MM.1S (cell line): ENCODE measurements around the gene KCNMB2.

Source experiments
- DNase-seq: peaks from one replicate; pipeline ENCODE4 v3.0.0-alpha.2; 2015
- H2AFZ ChIP-seq: fragments of 300-600 bp; sonication (generic); 2 replicates; pipeline ENCODE4 v1.6.0; 2016; ENCODE audit warnings: antibody characterized with exemption, low read length
- H3F3A ChIP-seq: fragments of 300-600 bp; sonication (generic); 2 replicates; pipeline ENCODE4 v1.6.1; 2016; ENCODE audit warnings: mild to moderate bottlenecking, antibody characterized with exemption, low read length, moderate library complexity, mixed read lengths; ENCODE audit not compliant: insufficient read depth
- H3K27ac ChIP-seq: fragments of 300-600 bp; sonication (generic); 2 replicates; pipeline ENCODE4 v1.5.1; 2016; ENCODE audit warnings: mild to moderate bottlenecking, low read length
- H3K27me3 ChIP-seq: fragments of 300-600 bp; sonication (generic); replicated peaks from 2 replicates; pipeline ENCODE4 v1.6.0; 2016; ENCODE audit warnings: low read length; ENCODE audit not compliant: insufficient read depth
- H3K36me3 ChIP-seq: fragments of 300-600 bp; sonication (generic); replicated peaks from 2 replicates; pipeline ENCODE4 v1.6.1; 2016; ENCODE audit warnings: mild to moderate bottlenecking, low read length, mixed read lengths; ENCODE audit not compliant: insufficient read depth
- H3K4me1 ChIP-seq: fragments of 300-600 bp; sonication (generic); 2 replicates; pipeline ENCODE4 v1.6.1; 2016; ENCODE audit warnings: low read length, mixed read lengths
- H3K4me2 ChIP-seq: fragments of 300-600 bp; sonication (generic); 2 replicates; pipeline ENCODE4 v1.6.0; 2016; ENCODE audit warnings: low read depth, low read length
- H3K4me3 ChIP-seq: fragments of 300-600 bp; sonication (generic); 2 replicates; pipeline ENCODE4 v1.5.1; 2016; ENCODE audit warnings: low read length, mixed read lengths
- H3K79me2 ChIP-seq: fragments of 300-600 bp; sonication (generic); 2 replicates; pipeline ENCODE4 v1.6.1; 2016; ENCODE audit warnings: mixed run types, low read length, mixed read lengths
- H3K9ac ChIP-seq: fragments of 300-600 bp; sonication (generic); 2 replicates; pipeline ENCODE4 v1.6.1; 2016; ENCODE audit warnings: low read length, mixed read lengths
- H3K9me2 ChIP-seq: fragments of 300-600 bp; sonication (generic); replicated peaks from 2 replicates; pipeline ENCODE4 v1.6.1; 2016; ENCODE audit warnings: mild to moderate bottlenecking, low read length, mixed read lengths; ENCODE audit not compliant: insufficient read depth
- H3K9me3 ChIP-seq: fragments of 300-600 bp; sonication (generic); replicated peaks from 2 replicates; pipeline ENCODE4 v1.6.1; 2016; ENCODE audit warnings: mild to moderate bottlenecking, low read length, mixed read lengths; ENCODE audit not compliant: insufficient read depth
- H4K20me1 ChIP-seq: fragments of 300-600 bp; sonication (generic); 2 replicates; pipeline ENCODE4 v1.6.1; 2016; ENCODE audit warnings: mild to moderate bottlenecking, low read length, moderate library complexity, mixed read lengths; ENCODE audit not compliant: insufficient read depth
- CTCF ChIP-seq: fragments of 300-600 bp; sonication (generic); IDR thresholded peaks from 2 replicates; pipeline ENCODE4 v1.5.1; 2016; ENCODE audit warnings: antibody characterized with exemption, low read length, mixed read lengths
- EZH2 ChIP-seq: fragments of 300-600 bp; sonication (generic); optimal IDR thresholded peaks from 2 replicates; pipeline ENCODE3; 2017; ENCODE audit warnings: low read depth, mild to moderate bottlenecking, antibody characterized with exemption, low read length, mixed read lengths
- EZH2phosphoT487 ChIP-seq: fragments of 300-600 bp; sonication (generic); IDR thresholded peaks from 2 replicates; pipeline ENCODE4 v1.6.1; 2018; ENCODE audit warnings: antibody characterized with exemption, low read length

Gene KCNMB2

GRCh38 chr3:178504128-178504527, 32.1 kb upstream of the KCNMB2 start:
- Histone ChIP-seq H3K79me2 (no peaks in the 10 kb centered on the region), H3K36me3 (no peaks in the 10 kb centered on the region), H3K9me3 (no peaks in the 10 kb centered on the region), H4K20me1 (no peaks in the 10 kb centered on the region), H3K9me2 (no peaks in the 10 kb centered on the region), H2AFZ (no peak overlapping the region), H3K9ac (no peak overlapping the region), H3K4me3 (no peak overlapping the region), H3K4me2 (no peak overlapping the region), H3K27ac (no peak overlapping the region), H3F3A (no peaks in the 10 kb centered on the region), H3K27me3 (no peaks in the 10 kb centered on the region), H3K4me1 (no peaks in the 10 kb centered on the region)
- no peak for TF ChIP-seq EZH2
- TF ChIP-seq CTCF: no peak
- TF ChIP-seq EZH2phosphoT487: no peak
- DNase-seq: no peak

- H3K36me3 ChIP-seq: no peaks in the 10 kb centered on the region
- DNase-seq: no peak
- no peaks in the 10 kb centered on the region for H3K79me2 ChIP-seq
- no peak overlapping the region for H3K4me3 ChIP-seq
- H3K4me1 ChIP-seq: 0 out of 2 replicates have a peak, but pooled peaks cover 1% of the 10 kb centered on the region
- H3K27me3 ChIP-seq: no peaks in the 10 kb centered on the region
- no peaks in the 10 kb centered on the region for H3F3A ChIP-seq
- no peak overlapping the region for H3K27ac ChIP-seq
- H4K20me1 ChIP-seq: no peaks in the 10 kb centered on the region
- TF ChIP-seq EZH2phosphoT487 (no peak), EZH2 (no peak)
- H3K4me2 ChIP-seq: no peak overlapping the region
- H3K9me2 ChIP-seq: no peaks in the 10 kb centered on the region
- H3K9me3 ChIP-seq: no peaks in the 10 kb centered on the region
- H2AFZ ChIP-seq: no peak overlapping the region
- H3K9ac ChIP-seq: no peak overlapping the region
These were observed 30.4 kb upstream of the KCNMB2 start for GRCh38 chr3:178505832-178506231.

- no peaks in the 10 kb centered on the region for H4K20me1 ChIP-seq
- TF ChIP-seq EZH2phosphoT487: no peak
- no peak for TF ChIP-seq CTCF
- TF ChIP-seq EZH2: no peak
- no peak overlapping the region for H2AFZ ChIP-seq
- H3F3A ChIP-seq: no peaks in the 10 kb centered on the region
- no peak for DNase-seq
- no peaks in the 10 kb centered on the region for H3K9me2 ChIP-seq
- no peaks in the 10 kb centered on the region for H3K27me3 ChIP-seq
- no peak overlapping the region for H3K4me2 ChIP-seq
- no peaks in the 10 kb centered on the region for H3K36me3 ChIP-seq
- peaks cover 5% of the 10 kb centered on the region; the same call in 1 of the 2 replicates for H3K4me1 ChIP-seq
- H3K79me2 ChIP-seq: no peaks in the 10 kb centered on the region
- H3K27ac ChIP-seq: no peak overlapping the region
- no peak overlapping the region for H3K4me3 ChIP-seq
- H3K9me3 ChIP-seq: no peaks in the 10 kb centered on the region
- no peak overlapping the region for H3K9ac ChIP-seq
These were observed 28.5 kb upstream of the KCNMB2 start for GRCh38 chr3:178507507-178508442.

- Histone ChIP-seq H3K9me2 (no peaks in the 10 kb centered on the region), H3K9ac (no peak overlapping the region), H3K79me2 (no peaks in the 10 kb centered on the region), H3K27ac (no peak overlapping the region), H3K4me1 (peaks cover 12% of the 10 kb centered on the region), H3K4me2 (no peak overlapping the region), H3K36me3 (no peaks in the 10 kb centered on the region), H3K9me3 (no peaks in the 10 kb centered on the region), H3F3A (0 out of 2 replicates have a peak, but pooled peaks cover 5% of the 10 kb centered on the region), H3K4me3 (no peak overlapping the region), H4K20me1 (no peaks in the 10 kb centered on the region), H2AFZ (no peak overlapping the region), H3K27me3 (no peaks in the 10 kb centered on the region)
- DNase-seq: no peak
- TF ChIP-seq CTCF (no peak), EZH2 (no peak), EZH2phosphoT487 (no peak)
These were observed 27.8 kb upstream of the KCNMB2 start for GRCh38 chr3:178508443-178508825.
